Activated naive CD4-positive, alpha-beta T cell treated with anti-CD3 and anti-CD28 coated beads, Interleukin-2, amount 10 ng/mL, durations not matched to agents 7 days and 5 days (primary cell): ENCODE measurements around the gene ERCC8.
A peak's percentile ranks its signal among the peaks of the same experiment; 100 is the strongest.
"Not testable (repeated sequence)": the region's sequence is repeated elsewhere in the genome, so short reads cannot be mapped to it uniquely, and the experiment has no call there.

ENCODE experiments used
- CTCF ChIA-PET: fragments of 350-600 bp; sonication (Branson Sonifier 250); formaldehyde crosslinking; loops from one replicate; lab custom pipeline; 2021; ENCODE audit warnings: antibody characterized with exemption; lab: Charles Lee
- DNase-seq: peaks from one replicate; pipeline ENCODE4 v3.0.0-alpha.2; 2020
- H3K27ac Mint-ChIP-seq: one replicate; pipeline ENCODE4 v1.8.0; 2021; ENCODE audit warnings: mild to moderate bottlenecking, moderate library complexity, mixed read lengths
- H3K27me3 Mint-ChIP-seq: one replicate; pipeline ENCODE4 v1.8.0; 2021; ENCODE audit warnings: mild to moderate bottlenecking, mixed read lengths
- H3K36me3 Mint-ChIP-seq: one replicate; pipeline ENCODE4 v1.8.0; 2021; ENCODE audit warnings: mixed read lengths
- H3K4me1 Mint-ChIP-seq: one replicate; pipeline ENCODE4 v1.8.0; 2021; ENCODE audit warnings: mixed read lengths
- H3K4me3 Mint-ChIP-seq: one replicate; pipeline ENCODE4 v1.8.0; 2021; ENCODE audit warnings: mild to moderate bottlenecking, moderate library complexity, mixed read lengths
- H3K9me3 Mint-ChIP-seq: one replicate; pipeline ENCODE4 v1.8.0; 2021; ENCODE audit warnings: mixed read lengths

ERCC8 gene

GRCh38 chr5:60887096-60887495 lies 57.8 kb downstream of the ERCC8 start:
- CTCF ChIA-PET = no interaction called here
- Mint-ChIP-seq H3K36me3 (no peaks in the 10 kb centered on the region), H3K27ac (no peak overlapping the region), H3K4me1 (no peaks in the 10 kb centered on the region), H3K9me3 (no peaks in the 10 kb centered on the region), H3K27me3 (no peaks in the 10 kb centered on the region), H3K4me3 (no peak overlapping the region)
- DNase-seq = no peak

- CTCF ChIA-PET = no interaction called here
- H3K36me3 Mint-ChIP-seq = peaks cover 2% of the 10 kb centered on the region
- no peak for DNase-seq
- no peak overlapping the region for H3K27ac Mint-ChIP-seq
- H3K9me3 Mint-ChIP-seq = no peaks in the 10 kb centered on the region
- H3K4me1 Mint-ChIP-seq = no peaks in the 10 kb centered on the region
- no peak overlapping the region for H3K4me3 Mint-ChIP-seq
- H3K27me3 Mint-ChIP-seq = no peaks in the 10 kb centered on the region
These were observed 58.7 kb downstream of the ERCC8 start for GRCh38 chr5:60886158-60886557.

GRCh38 chr5:60883229-60883628 lies 61.6 kb downstream of the ERCC8 start:
- CTCF ChIA-PET = no interaction called here
- H3K27ac Mint-ChIP-seq = no peak overlapping the region
- H3K4me1 Mint-ChIP-seq = no peaks in the 10 kb centered on the region

GRCh38 chr5:60872892-60873291 lies 72.0 kb downstream of the ERCC8 start:
- CTCF ChIA-PET = no interaction called here
- Mint-ChIP-seq H3K4me3 (no peak overlapping the region), H3K36me3 (no peaks in the 10 kb centered on the region), H3K4me1 (no peaks in the 10 kb centered on the region), H3K27me3 (no peaks in the 10 kb centered on the region), H3K9me3 (peaks cover 13% of the 10 kb centered on the region), H3K27ac (no peak overlapping the region)
- no peak for DNase-seq

More at GRCh38 chr5:60883229-60883628, 61.6 kb downstream of the ERCC8 start:
- Mint-ChIP-seq H3K27me3 (no peaks in the 10 kb centered on the region), H3K4me3 (no peak overlapping the region), H3K36me3 (peaks cover 2% of the 10 kb centered on the region), H3K9me3 (peaks cover 8% of the 10 kb centered on the region)
- no peak for DNase-seq

GRCh38 chr5:60870857-60871256 lies 74.0 kb downstream of the ERCC8 start:
- Mint-ChIP-seq H3K4me3 (no peak overlapping the region), H3K4me1 (no peaks in the 10 kb centered on the region), H3K9me3 (peaks cover 11% of the 10 kb centered on the region)

GRCh38 chr5:60860572-60860971 lies 84.3 kb downstream of the ERCC8 start:
- CTCF ChIA-PET, H3K27ac Mint-ChIP-seq, DNase-seq: not testable (repeated sequence)

More at GRCh38 chr5:60870857-60871256, 74.0 kb downstream of the ERCC8 start:
- CTCF ChIA-PET = no interaction called here
- Mint-ChIP-seq H3K27me3 (no peaks in the 10 kb centered on the region), H3K36me3 (no peaks in the 10 kb centered on the region), H3K27ac (no peak overlapping the region)
- DNase-seq = no peak

GRCh38 chr5:60856066-60856465 lies 88.8 kb downstream of the ERCC8 start:
- Mint-ChIP-seq H3K9me3 (peaks cover 2% of the 10 kb centered on the region), H3K4me1 (no peaks in the 10 kb centered on the region), H3K27ac (no peak overlapping the region), H3K36me3 (no peaks in the 10 kb centered on the region), H3K4me3 (no peak overlapping the region), H3K27me3 (no peaks in the 10 kb centered on the region)
- no peak for DNase-seq
- CTCF ChIA-PET = no interaction called here

More at GRCh38 chr5:60860572-60860971, 84.3 kb downstream of the ERCC8 start:
- H3K9me3 Mint-ChIP-seq, H3K27me3 Mint-ChIP-seq, H3K36me3 Mint-ChIP-seq, H3K4me1 Mint-ChIP-seq, H3K4me3 Mint-ChIP-seq: not testable (repeated sequence)

- Mint-ChIP-seq H3K4me3 (no peak overlapping the region), H3K27ac (no peak overlapping the region), H3K9me3 (peaks cover 2% of the 10 kb centered on the region), H3K27me3 (no peaks in the 10 kb centered on the region), H3K36me3 (no peaks in the 10 kb centered on the region), H3K4me1 (no peaks in the 10 kb centered on the region)
- no peak for DNase-seq
- CTCF ChIA-PET = no interaction called here
These were observed 91.9 kb downstream of the ERCC8 start for GRCh38 chr5:60852940-60853339.

- CTCF ChIA-PET = interaction anchor here (0.5 kb wide), 1 partner anchor 184 kb away, joined by 3 read pairs; no protein-coding TSS in a partner anchor
- H3K4me1 Mint-ChIP-seq = no peaks in the 10 kb centered on the region
- H3K27me3 Mint-ChIP-seq = peaks cover 2% of the 10 kb centered on the region
- H3K9me3 Mint-ChIP-seq = no peaks in the 10 kb centered on the region
- no peak overlapping the region for H3K27ac Mint-ChIP-seq
- H3K36me3 Mint-ChIP-seq = no peaks in the 10 kb centered on the region
- H3K4me3 Mint-ChIP-seq = no peak overlapping the region
- no peak for DNase-seq
These were observed 92.6 kb downstream of the ERCC8 start for GRCh38 chr5:60852317-60852716.

- Mint-ChIP-seq H3K9me3 (no peaks in the 10 kb centered on the region), H3K36me3 (no peaks in the 10 kb centered on the region), H3K4me3 (no peak overlapping the region), H3K27ac (no peak overlapping the region), H3K27me3 (peaks cover 6% of the 10 kb centered on the region), H3K4me1 (no peaks in the 10 kb centered on the region)
- no peak for DNase-seq
- CTCF ChIA-PET = no interaction called here
These were observed 93.2 kb downstream of the ERCC8 start for GRCh38 chr5:60851626-60852025.

GRCh38 chr5:60846298-60846697 lies 98.6 kb downstream of the ERCC8 start:
- H3K27ac Mint-ChIP-seq = no peak overlapping the region
- CTCF ChIA-PET = interaction anchor here (0.6 kb wide), 1 partner anchor 22 kb away, joined by 3 read pairs; no protein-coding TSS in a partner anchor
- no peak overlapping the region for H3K4me3 Mint-ChIP-seq
- DNase-seq = no peak
- H3K4me1 Mint-ChIP-seq = peaks cover 12% of the 10 kb centered on the region
- H3K36me3 Mint-ChIP-seq = no peaks in the 10 kb centered on the region
- no peaks in the 10 kb centered on the region for H3K9me3 Mint-ChIP-seq
- H3K27me3 Mint-ChIP-seq = peaks cover 57% of the 10 kb centered on the region

GRCh38 chr5:60843936-60844905 lies 100.6 kb downstream of the ERCC8 start, which contains the start of gene ELOVL7:
Gene ELOVL7 (minus strand): TSS chr5:60844269. CDS start chr5:60787397, 56,872 bp downstream.
- Mint-ChIP-seq H3K27ac (peak within 1 kb of the TSS; percentile 56), H3K9me3 (no peaks in the 10 kb centered on the region), H3K4me1 (peaks cover 12% of the 10 kb centered on the region), H3K36me3 (no peaks in the 10 kb centered on the region), H3K27me3 (peaks cover 69% of the 10 kb centered on the region), H3K4me3 (peak within 1 kb of the TSS; percentile 77)
- CTCF ChIA-PET = interaction anchor here (1.0 to 1.4 kb wide), 4 partner anchors 82 to 168 kb away, joined by 3 to 4 read pairs (median 4); no protein-coding TSS in a partner anchor
- DNase-seq = peak; percentile 72

GRCh38 chr5:60843386-60843935 lies 101.4 kb downstream of the ERCC8 start:
- H3K4me3 Mint-ChIP-seq = peak overlapping the region; percentile 76
- H3K27ac Mint-ChIP-seq = no peak overlapping the region
- peaks cover 12% of the 10 kb centered on the region for H3K4me1 Mint-ChIP-seq
- peaks cover 69% of the 10 kb centered on the region for H3K27me3 Mint-ChIP-seq
- peak; percentile 27 for DNase-seq
- CTCF ChIA-PET = interaction anchor here (1.0 to 1.4 kb wide), 2 partner anchors 166 to 167 kb away, joined by 3 to 4 read pairs; no protein-coding TSS in a partner anchor
- H3K9me3 Mint-ChIP-seq = no peaks in the 10 kb centered on the region
- no peaks in the 10 kb centered on the region for H3K36me3 Mint-ChIP-seq

- peak overlapping the region; percentile 76 for H3K4me3 Mint-ChIP-seq
- no peaks in the 10 kb centered on the region for H3K9me3 Mint-ChIP-seq
- peaks cover 12% of the 10 kb centered on the region for H3K4me1 Mint-ChIP-seq
- H3K36me3 Mint-ChIP-seq = no peaks in the 10 kb centered on the region
- H3K27ac Mint-ChIP-seq = peak overlapping the region; percentile 4
- CTCF ChIA-PET = no interaction called here
- H3K27me3 Mint-ChIP-seq = peaks cover 69% of the 10 kb centered on the region
- no peak for DNase-seq
These were observed 101.9 kb downstream of the ERCC8 start for GRCh38 chr5:60842871-60843385.
